Bone marrow (tissue), 2 donors: ENCODE measurements around the gene INO80.

ENCODE experiments used
- DNase-seq, 2 donors: peaks; one replicate each; lab custom pipeline; 2025; lab: John Stamatoyannopoulos, UW

Gene INO80

DNA sequence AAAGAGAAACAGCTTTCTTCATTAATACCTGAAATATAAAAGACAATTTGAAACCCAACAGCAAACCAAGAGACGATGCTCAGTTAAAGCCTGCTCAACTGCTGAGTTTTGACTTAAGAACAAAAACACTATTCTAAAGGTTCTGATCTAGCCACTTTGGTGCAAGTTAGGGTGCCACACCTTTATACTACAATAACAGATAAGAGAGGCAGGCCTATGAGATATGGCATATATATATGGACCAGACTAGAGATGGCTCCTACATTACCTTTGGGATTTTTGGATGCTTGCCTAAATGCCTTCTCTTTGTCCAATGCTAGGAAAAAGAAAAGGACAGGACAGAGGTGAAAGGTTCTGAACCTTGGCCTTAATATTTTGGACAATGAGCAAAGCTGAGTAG, 68.6 kb downstream of the INO80 start:
- no peak for DNase-seq

DNA sequence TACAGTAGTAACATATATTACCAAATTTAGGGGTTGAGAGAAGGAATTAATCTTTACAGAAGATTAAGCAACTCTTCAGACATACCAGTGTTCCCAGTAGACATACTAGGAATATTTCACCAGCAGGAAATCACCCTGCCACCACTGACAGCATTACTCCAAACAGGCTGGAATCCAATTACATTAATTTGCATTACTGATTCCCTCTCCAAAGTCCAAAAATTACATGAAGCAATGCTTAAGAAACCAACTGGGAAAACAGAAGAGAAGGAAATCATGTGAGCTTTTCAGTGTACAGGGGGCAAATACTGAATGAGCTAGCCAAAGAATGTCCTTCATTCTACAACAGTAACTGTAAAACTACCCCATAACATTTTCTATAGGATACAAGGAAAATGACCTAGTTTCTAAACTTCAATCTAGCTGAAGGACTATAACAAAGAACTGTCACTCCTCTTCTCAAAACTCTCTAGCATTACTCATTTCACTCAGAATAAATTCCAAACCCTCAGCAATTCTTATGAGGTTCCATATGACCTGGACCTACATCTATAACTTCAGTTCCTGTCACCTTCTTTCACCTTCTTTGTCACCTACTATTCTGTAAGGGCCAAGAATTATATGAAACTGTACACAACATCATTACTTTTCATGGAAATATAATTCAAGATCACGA, 72.7 kb downstream of the INO80 start:
- no peak for DNase-seq

DNA sequence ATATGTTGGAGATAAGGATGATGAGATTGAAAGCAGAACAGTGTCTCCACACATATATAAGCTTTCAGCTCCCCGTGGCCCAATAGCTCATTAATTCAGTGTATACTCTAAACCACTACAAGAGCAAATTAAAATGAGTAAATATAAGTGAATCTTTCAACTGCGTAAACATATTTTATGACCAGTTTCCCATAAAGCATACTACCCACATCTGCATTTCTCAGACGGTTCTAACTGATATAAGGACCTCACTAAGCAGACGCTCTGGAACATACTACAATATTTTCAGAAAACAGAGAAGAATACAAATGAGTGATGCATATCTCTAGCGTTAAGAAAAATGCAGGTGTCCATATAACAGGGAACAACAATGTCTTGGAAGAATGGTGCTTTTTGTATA, 73.2 kb downstream of the INO80 start:
- no peak for DNase-seq

DNA sequence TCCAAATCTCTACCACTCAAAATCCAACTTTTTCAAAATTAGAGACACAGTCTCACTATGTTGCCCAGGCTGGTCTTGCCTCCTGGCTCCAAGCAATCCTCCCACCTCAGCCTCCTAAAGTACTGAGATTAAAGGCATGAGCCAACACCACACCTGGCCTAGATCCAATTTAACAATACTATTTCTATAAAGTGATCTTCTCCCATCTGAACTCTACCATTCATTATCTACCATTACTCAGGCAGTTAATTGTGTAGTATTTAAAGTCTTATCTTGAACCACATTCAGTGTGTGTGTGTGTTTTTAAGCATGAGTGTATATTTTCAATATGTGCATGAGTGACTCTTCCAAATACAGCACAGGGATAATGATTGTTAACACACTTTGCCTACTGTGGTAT, 77.0 kb downstream of the INO80 start:
- no peak for DNase-seq

DNA sequence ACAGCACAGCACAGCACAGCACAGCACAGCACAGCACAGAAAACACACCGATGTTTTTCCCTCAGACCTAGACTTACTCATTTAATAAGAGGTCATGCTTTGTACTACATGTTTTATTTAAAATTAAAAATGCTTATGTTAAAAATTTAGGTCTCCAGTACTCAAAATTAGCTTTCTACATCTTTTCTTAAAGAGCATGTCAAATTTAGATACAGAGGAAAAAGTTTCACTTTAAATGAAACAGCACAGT, 84.1 kb downstream of the INO80 start:
- no peak for DNase-seq

DNA sequence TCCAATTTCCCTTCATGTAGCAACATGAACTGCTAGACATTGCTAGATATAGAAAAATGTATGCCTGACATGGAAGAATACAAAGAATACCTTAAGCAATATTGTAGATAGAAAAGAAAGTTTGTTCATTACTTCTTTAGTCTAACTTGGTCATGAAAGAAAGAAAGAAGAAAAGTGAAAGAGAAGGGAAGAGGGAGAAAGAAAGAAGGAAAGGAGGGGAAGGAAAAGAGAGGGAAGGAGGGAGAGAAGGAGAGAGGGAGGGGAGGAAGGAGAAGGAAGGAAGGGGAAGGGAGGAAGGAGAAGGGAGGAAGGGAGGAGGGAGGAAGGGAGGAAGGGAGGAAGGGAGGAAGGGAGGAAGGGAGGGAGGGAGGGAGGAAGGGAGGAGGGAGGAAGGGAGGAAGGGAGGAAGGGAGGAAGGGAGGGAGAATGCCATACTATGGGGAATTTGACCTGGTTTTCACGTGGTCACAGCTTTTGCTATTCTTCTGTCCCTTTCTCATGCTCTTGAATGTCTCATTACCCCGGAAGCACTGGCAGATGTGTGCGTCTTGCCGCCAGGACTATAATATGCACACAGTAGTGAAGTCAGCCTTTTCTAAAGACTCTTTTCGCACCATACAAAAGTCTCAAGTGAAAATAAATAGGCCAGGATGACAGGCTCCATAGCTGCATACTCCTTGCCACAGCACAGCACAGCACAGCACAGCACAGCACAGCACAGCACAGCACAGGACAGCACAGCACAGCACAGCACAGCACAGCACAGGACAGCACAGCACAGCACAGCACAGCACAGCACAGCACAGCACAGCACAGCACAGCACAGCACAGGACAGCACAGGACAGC, 84.6 kb downstream of the INO80 start:
- no peak for DNase-seq

DNA sequence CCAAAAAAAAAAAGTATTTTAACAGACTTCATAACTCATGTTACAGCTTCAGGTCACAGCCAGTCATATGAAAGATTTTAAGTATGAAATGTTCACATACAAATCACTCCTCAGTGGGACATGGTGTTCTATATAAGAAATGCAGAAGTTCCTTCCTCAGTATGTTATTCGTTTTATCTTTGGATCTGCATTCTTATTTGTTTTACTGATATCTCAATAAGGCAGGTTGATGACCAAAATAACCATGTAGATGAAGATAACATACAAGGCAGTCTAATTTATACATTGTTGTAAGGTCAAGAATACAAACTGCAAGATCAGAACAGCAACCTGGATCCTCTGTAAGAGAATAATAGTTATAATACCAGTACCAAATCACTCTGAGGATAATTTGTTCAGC, 87.2 kb downstream of the INO80 start:
- DNase-seq, result no peak

DNA sequence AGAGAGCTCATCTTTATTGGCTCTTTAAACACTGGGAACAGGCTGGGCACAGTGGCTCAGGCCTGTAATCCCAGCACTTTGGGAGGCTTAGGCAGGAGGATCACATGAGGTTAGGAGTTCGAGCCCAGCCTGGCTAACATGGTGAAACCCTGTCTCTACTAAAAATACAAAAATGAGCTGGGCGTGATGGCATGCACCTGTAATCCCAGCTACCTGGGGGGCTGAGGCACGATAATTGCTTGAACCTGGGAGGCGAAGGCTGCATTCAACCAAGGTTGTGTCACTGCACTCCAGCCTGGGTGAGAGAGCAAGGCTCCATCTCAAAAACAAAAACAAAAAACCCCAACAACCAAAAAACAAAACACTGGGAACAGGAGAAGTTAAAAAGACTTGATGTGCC, 90.7 kb downstream of the INO80 start:
- no peak for DNase-seq

DNA sequence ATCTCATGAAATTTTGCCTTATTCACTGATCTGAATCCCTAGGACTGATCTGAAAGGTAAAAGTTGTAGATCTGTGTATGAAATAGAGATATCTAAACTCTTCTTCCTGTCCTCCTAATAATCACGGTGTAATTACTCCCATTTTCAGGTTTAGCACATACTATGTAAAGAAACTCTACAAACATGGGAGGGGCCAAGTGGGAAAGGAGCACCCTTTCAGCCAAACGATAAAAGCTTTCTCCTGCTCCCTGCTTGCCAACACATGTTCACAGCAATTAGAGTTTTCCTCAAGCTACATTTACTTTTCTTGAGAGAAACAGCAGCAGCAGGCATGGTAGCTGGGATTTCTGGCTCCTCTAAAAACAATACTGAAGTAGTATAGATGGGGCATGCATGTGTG, 91.2 kb downstream of the INO80 start:
- DNase-seq, result no peak

DNA sequence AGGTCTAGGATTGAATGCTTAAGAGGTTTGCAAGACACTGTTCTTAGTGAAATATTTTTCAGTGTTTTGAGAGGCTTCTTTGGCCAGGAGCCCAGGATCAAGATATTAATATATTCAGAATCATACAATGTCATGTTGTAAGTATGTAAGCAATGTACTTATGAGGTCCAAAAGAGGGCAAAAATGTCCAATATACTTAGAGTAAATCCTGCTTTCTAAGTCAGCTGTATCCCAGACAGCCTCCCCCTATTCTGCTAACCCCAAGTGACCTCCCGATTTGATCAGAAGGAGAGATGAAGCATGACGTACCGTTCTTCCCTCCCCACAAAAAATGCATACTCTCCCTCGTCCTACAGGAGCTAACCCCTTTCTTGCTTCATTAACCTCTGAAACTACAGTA, 91.9 kb downstream of the INO80 start:
- DNase-seq, result no peak

DNA sequence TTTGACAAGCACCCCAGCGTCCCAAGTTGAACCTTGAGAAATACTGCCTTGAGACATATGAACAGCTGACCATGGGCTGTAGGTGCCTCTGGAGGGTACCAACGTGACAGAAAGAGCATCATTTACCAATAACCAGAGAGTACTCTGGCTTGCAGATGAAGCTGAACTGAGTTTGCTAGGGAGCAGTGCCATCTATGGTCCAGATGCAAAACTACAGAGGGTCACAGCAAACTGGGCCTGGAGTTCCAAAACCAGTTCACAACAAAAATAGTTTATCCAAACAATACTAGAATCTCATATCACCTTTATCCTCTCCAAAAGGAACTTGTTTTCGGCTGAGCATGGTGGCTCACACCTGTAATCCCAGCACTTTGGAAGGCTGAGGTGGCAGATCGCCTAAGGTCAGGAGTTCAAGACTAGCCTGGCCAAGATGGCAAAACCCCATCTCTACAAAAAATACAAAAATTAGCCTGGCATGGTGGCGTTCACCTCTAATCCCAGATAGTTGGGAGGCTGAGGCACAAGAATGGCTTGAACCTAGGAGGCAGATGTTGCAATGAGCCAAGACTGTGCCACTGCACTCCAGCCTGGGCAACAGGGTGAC, 93.5 kb downstream of the INO80 start:
- DNase-seq, result peak; percentile 3 to 26

DNA sequence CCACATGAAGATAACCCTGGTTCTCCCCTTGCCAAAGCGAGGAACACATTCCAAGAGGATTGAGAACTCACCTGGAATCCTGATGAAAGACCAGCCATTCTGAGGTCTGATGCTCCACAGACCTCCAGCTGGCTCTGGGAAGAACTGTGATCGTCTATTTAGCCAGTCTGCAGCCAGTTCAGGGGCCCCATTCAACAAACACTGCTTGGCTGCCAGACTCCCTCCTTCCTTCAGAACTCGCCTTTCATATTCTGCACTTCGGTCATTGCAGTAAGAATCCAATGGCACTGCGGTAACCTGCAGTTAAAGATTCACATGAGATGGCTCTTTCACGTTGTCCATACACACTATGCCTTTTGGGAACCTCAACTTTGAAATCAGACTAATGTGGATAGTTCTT, 95.3 kb downstream of the INO80 start:
- DNase-seq, result no peak

DNA sequence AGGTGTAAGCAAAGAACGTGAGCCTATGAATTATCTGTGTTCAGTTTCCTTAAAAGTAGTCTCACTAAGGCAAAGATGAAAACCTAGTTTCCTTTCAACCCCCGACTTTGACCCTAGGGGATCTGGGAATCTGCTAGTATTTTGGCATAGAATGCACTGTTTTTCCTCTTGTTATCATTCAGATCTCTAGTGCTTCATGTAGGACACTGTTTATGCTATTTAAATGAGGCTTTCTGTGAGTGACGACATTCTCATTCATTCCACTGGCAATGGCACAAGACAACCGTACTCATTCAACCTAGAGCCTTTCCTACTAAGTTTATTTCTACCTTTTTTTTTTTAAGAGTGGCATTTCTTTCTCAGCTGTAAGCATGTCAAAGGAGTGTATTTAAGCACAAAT, 95.8 kb downstream of the INO80 start:
- DNase-seq, result no peak

DNA sequence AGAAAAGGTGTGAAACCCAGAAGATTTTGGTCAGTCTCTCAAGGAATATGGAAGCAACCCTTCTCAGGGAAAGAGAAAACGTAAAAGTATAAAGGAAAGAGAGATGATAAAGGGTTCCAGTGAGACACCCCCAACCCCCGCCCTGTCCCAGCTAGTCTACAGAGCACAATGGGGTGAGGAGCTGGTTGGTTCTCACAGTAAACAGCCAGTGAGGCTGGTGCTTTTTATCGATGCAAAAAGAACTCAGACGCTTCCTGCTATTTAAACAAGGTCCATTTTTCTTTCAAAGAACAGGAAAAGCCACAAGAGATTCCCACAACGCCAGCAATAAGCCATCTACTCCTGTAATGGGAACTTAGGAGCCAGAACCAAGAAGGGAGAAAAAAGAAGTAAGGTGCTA, 96.9 kb downstream of the INO80 start:
- no peak for DNase-seq

DNA sequence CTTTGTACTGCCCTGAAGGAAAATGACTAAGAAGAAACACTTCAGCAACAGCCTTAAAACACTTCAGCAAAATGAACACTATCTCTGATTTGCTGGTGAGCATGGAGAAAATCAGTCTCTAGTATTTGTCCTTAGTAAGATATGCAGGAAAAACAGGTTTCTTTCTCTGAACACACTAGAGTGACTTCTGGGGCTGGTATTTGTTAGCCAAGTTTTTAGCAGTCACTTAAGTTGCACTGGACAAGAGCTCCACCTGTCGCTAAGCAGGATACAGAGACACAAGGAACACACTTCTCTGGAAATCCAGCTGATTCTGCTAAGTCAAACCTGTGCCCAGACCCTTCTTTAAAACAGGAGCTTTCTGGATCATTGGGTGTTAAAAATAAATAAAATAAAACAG, 97.5 kb downstream of the INO80 start:
- no peak for DNase-seq

DNA sequence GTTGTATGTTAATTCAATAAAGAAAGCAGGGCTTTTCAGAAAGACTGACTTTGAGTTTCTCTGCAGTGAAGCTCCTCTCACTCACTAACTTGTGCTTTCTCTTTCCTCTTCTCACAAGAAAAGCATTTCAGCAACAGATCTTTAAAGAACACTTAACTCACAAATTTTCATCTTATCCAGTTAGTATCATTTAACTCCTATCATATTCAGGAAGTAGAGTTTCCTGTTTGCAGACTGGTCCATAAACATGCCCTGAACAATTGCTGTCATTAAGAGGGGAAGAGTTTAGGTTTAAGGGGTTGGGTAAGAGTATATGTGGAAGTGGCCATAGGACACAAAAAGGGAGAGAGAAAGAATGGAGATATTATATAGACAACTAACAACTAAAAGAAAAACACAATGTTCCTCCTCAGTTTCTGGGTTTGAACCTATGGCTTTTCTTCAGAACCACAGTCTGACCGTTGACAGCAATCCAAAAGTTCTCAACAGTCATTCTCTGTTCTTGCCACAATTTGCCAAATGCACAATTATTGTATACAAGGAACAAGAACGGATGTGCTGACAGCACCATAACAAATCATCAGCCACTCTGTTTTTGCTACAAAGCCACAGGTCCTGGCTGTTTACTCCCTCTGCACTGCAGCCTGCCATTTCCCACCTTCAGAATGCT, 98.9 kb downstream of the INO80 start:
- DNase-seq, result no peak

DNA sequence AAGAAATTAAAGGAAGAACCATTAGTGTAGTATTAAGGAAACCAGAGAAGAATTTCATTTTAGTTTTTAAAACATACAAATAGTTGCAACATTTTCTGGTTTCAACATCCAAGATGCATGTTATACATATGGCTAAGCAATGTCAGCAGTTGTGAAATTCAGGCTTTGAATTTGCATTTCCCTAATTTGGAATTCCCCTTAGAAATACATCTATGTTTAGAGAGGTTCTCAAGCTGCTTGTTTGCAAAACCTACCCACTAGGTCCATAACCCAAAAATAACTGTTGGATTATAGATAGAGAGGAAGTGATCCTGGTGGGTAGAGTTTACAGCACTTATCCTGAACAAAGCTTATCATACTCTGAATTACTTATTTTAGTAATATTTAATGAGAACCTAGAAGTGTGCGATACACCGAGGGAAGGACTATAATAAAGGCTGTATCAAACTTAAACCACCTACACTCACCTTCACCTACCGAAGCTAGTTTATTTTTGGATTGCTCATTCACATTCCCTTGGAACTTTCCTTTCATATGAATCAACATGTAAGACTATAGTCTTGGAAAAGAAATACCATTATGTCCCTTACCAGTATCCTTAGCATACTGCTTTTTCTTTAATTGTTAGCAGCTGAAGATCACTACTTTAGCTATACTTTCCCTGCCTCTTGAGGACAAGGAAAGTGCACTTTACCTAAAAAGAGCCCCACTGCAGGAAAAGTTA, 102.2 kb downstream of the INO80 start:
- DNase-seq, result no peak

DNA sequence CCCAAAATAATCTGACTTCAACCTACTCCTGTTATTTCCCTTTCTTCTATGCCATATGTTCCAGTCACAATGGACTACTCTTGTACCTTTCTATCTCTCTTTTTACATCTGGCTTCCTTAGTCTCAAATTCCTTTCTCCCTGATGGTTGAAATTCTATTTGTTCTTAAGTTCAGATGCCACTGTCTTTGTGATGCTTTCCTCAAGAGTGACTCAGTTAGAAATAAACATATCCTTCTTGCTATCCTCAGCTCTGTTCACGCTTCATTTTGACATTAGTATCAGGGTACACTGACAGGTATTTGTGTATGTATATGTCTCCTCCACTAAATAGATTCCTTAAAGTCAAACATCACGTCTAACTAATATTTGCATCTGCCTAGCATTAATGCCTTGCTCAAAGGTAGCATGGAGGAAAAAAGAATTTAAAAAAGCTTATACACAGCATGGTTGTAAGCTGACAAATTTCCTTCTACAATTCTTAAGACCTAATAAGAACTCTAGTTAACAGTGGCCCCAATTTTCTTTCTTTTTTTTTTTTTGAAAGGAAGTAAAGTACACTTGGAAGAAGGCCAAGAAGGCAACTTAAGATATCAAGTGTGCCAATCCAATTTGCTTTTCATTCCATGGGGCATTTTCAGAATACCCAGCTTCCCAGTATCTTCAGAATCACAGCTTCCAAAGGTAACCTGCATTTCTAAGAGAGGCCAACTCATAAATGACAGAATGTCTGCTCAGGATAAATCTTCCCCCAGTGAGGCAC, 104.8 kb downstream of the INO80 start:
- DNase-seq, result no peak

DNA sequence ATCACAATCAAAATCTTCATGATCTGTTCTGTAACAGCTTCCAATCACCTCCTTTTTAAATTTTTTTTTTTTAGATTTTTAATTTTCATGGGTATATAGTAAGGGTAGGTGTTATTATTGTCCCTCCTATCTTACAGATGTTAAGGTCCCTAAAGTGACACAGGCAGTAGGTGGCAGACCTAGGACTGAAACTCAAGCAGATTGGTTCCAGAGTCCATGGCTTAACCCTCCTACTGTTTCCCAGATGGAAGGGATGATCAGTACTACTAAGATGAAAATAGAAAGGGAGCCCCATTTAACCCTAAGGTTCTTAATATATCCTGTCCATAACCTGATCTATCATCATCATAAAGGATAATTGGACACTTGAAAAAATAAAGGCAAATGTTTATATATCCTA, 105.7 kb downstream of the INO80 start:
- DNase-seq, result no peak

DNA sequence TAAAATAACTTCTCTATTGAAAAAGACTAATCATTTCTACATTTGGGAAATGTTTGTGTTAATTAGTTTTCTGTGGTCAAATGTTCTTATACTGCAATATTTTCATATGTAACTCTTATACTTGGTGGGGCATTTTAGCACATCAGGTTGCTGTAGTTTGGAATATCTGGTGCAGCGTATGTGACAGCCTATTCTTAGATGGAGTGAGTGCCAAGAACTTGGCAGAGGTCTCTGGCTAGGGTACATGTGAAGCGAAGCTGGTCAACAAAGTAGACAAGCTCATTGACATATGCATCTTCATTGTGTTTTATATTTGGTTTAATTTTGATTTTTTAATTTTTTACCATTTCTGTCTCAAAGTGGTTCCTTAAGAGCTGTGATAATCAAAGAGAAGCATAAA, 109.6 kb downstream of the INO80 start:
- no peak for DNase-seq

DNA sequence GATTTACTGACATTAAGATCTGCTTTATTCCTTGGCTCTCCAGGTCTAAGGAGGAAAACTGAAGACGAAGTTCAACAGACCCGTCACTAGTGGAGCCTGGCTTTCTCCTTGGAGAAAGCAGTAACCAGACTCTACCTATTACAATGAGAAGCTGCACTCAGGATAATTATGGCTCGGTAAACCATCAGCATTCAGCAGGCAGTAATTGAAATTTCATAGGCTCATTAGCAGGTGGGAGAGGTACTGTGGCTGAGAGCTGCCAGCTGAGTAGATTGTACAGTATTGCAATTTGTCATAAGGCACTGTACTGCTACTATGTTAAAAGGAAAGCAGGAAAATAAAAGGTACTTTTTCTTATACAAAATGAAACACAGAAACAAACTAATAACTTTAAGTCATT, 111.6 kb downstream of the INO80 start:
- DNase-seq, result no peak
